H1 (cell line): ENCODE data around the gene IL9. TPM values are rescaled to one million over a fixed set of nuclear protein-coding genes. Genes with fewer than 3 reads are reported as not detected.

Experiments
- ATF2 ChIP-seq: IDR thresholded peaks from 2 replicates; pipeline ENCODE4 v1.6.1; 2012; ENCODE audit warnings: low read length, inconsistent platforms
- BRCA1 ChIP-seq: IDR thresholded peaks from 2 replicates; pipeline ENCODE4 v1.6.1; 2012; ENCODE audit warnings: low read depth, low read length, improper control_type of control experiment
- CHD1 ChIP-seq: IDR thresholded peaks from 2 replicates; pipeline ENCODE4 v1.6.1; 2012; ENCODE audit warnings: low read depth, low read length, improper control_type of control experiment
- CHD7 ChIP-seq: fragments of 300-600 bp; sonication (generic); IDR thresholded peaks from 2 replicates; pipeline ENCODE4 v1.7.1; 2012; ENCODE audit warnings: low read length, moderate library complexity, mild to moderate bottlenecking, inconsistent platforms; ENCODE audit not compliant: insufficient replicate concordance
- GABPA ChIP-seq: IDR thresholded peaks from 2 replicates; pipeline ENCODE4 v1.6.1; 2011; ENCODE audit warnings: mild to moderate bottlenecking, low read length, moderate library complexity, borderline replicate concordance; ENCODE audit not compliant: insufficient read depth
- HDAC2 ChIP-seq, 2 experiments: fragments of 300-600 bp in 1 of 2; sonication (generic) in 1 of 2; IDR thresholded peaks; 2 replicates each; pipeline ENCODE4 v1.6.1; 2011 to 2012; ENCODE audit warnings: low read depth in 2 of 2, low read length in 2 of 2, mild to moderate bottlenecking in 2 of 2, moderate library complexity in 2 of 2, borderline replicate concordance in 1 of 2, inconsistent platforms in 1 of 2
- RAD21 ChIP-seq, 2 experiments: IDR thresholded peaks in 1 of 2; conservative IDR thresholded peaks in 1 of 2; 2 replicates each; pipeline ENCODE4 v1.6.1; 2011; ENCODE audit warnings: low read depth in 2 of 2, low read length in 2 of 2, improper control_type of control experiment in 1 of 2, inconsistent platforms in 1 of 2, mild to moderate bottlenecking in 1 of 2, moderate library complexity in 1 of 2
- TAF1 ChIP-seq: IDR thresholded peaks from 2 replicates; pipeline ENCODE4 v1.6.1; 2011; ENCODE audit warnings: mild to moderate bottlenecking, low read depth, low read length
- TAF7 ChIP-seq: optimal IDR thresholded peaks from 2 replicates; pipeline ENCODE3; 2011; ENCODE audit warnings: low read depth, mild to moderate bottlenecking, inconsistent platforms, low read length, moderate library complexity, borderline replicate concordance
- polyA plus RNA-seq, 7 experiments: library from polyadenylated mRNA; depleted of rRNA in 3 of 7; stranded (reverse) in 5 of 7; unstranded in 2 of 7; fragments of >200 nt in 5 of 7; fragments of 200-250 nt in 2 of 7; gene quantifications; 1 replicate in 5 of 7; 2 replicates in 1 of 7; 4 replicates in 1 of 7; pipeline versions ENCODE4 v1.2.1 to v1.2.3, GENCODE V29; 2011 to 2013; ENCODE audit warnings: missing spikeins in 2 of 7, mixed read lengths in 2 of 7
- total RNA-seq: library from RNA; stranded (reverse); fragmentation: NEBNext Ultra II Directional; extraction: Animal tissue kit (Norgen Biotek cat#: 25700); gene quantifications from 2 replicates; pipeline ENCODE4 v1.2.1, GENCODE V29; 2021

IL9 gene
- total and polyA plus RNA-seq, 2 of the 8 experiments (the other 6 are each of a cell fraction or from before 2014, with no cell fraction given), result not detected

GRCh38 chr5:135944564-135944963 is 48.9 kb upstream of the IL9 start (continued):
- no peak for TF ChIP-seq CHD7
- no peak for TF ChIP-seq ATF2
- TF ChIP-seq TAF1, result no peak
- no peak for TF ChIP-seq CHD1
- no peak for TF ChIP-seq HDAC2 (IDR thresholded peaks at IDR 0.05; ENCODE audit: borderline replicate concordance in 1 of 2, low read depth in 2 of 2, low read length in 2 of 2)
- no peak for TF ChIP-seq GABPA
- no peak for TF ChIP-seq BRCA1
- no peak for TF ChIP-seq TAF7
- TF ChIP-seq RAD21 (IDR thresholded peaks at IDR 0.05 in 1 of 2, conservative IDR thresholded peaks at IDR 0.05 in 1 of 2; ENCODE audit: low read depth in 2 of 2, low read length in 2 of 2), result no peak
